SK-N-SH (cell line): ENCODE results near the gene MAP3K3. TPM values are rescaled to one million over a fixed set of nuclear protein-coding genes. Genes with fewer than 3 reads are reported as not detected.

ENCODE experiments used
- CTCF ChIA-PET: fragments of 300-600, 350-600 bp; formaldehyde crosslinking; extraction: SDS; loops from one replicate; lab custom pipeline; 2021; lab: Yijun Ruan, JAX
- POLR2A ChIA-PET: fragments of 350-600 bp; sonication (Branson Sonifier 250); formaldehyde crosslinking; extraction: SDS; loops from one replicate; lab custom pipeline; 2020; ENCODE audit warnings: antibody characterized with exemption, inconsistent platforms; lab: Yijun Ruan, JAX
- DNase-seq: peaks from one replicate; pipeline ENCODE4 v3.0.0; 2012
- H2AFZ ChIP-seq: fragments of 200-600 bp; sonication (generic); 2 replicates; pipeline ENCODE4 v1.8.1; 2016; ENCODE audit warnings: antibody characterized with exemption, mild to moderate bottlenecking, low read depth
- H3F3A ChIP-seq: fragments of 200-600 bp; sonication (generic); replicated peaks from 2 replicates; pipeline ENCODE3; 2016; ENCODE audit warnings: antibody characterized with exemption, mild to moderate bottlenecking; ENCODE audit not compliant: insufficient read depth
- H3K27ac ChIP-seq, 2 experiments: fragments of 200-500 bp in 1 of 2; fragments of 200-600 bp in 1 of 2; sonication (Bioruptor generic) in 1 of 2; sonication (generic), shearing (Covaris generic) in 1 of 2; 2 replicates each; pipeline versions ENCODE4 v1.5.1 to v1.6.1; 2014 to 2016; ENCODE audit warnings: low read depth in 2 of 2, inconsistent platforms in 1 of 2, low read length in 1 of 2, mild to moderate bottlenecking in 1 of 2, mixed read lengths in 1 of 2
- H3K27me3 ChIP-seq: fragments of 200-600 bp; sonication (generic), shearing (Covaris generic); 2 replicates; pipeline ENCODE4 v1.6.1; 2016; ENCODE audit warnings: mixed run types; ENCODE audit not compliant: insufficient read depth
- H3K36me3 ChIP-seq, 2 experiments: fragments of 200-500 bp in 1 of 2; fragments of 200-600 bp in 1 of 2; sonication (Bioruptor generic) in 1 of 2; sonication (generic) in 1 of 2; replicated peaks in 1 of 2; 2 replicates each; pipeline versions ENCODE3 to v1.5.1; 2014 to 2016; ENCODE audit warnings: low read length in 1 of 2, mild to moderate bottlenecking in 1 of 2; ENCODE audit not compliant: insufficient read depth in 2 of 2, control insufficient read depth in 1 of 2
- H3K4me1 ChIP-seq, 2 experiments: fragments of 200-500 bp in 1 of 2; fragments of 200-600 bp in 1 of 2; sonication (Bioruptor generic) in 1 of 2; sonication (generic), shearing (Covaris generic) in 1 of 2; 2 replicates each; pipeline versions ENCODE4 v1.5.1 to v1.6.1; 2014 to 2016; ENCODE audit warnings: low read depth in 1 of 2, low read length in 1 of 2, mixed run types in 1 of 2; ENCODE audit not compliant: insufficient read depth in 2 of 2, control insufficient read depth in 1 of 2
- H3K4me2 ChIP-seq: fragments of 200-600 bp; sonication (generic), shearing (Covaris generic); 2 replicates; pipeline ENCODE4 v1.6.1; 2017; ENCODE audit warnings: mixed run types
- H3K4me3 ChIP-seq, 2 experiments: fragments of 200-500 bp in 1 of 2; fragments of 200-600 bp in 1 of 2; sonication (Bioruptor generic) in 1 of 2; sonication (generic), shearing (Covaris generic) in 1 of 2; 2 replicates each; pipeline versions ENCODE4 v1.5.1 to v1.8.1; 2014 to 2016; ENCODE audit warnings: low read depth in 2 of 2, inconsistent platforms in 1 of 2, low read length in 1 of 2, mild to moderate bottlenecking in 1 of 2, mixed read lengths in 1 of 2, moderate library complexity in 1 of 2
- H3K79me2 ChIP-seq: fragments of 200-600 bp; sonication (generic); 2 replicates; pipeline ENCODE4 v1.8.1; 2017; ENCODE audit warnings: mild to moderate bottlenecking; ENCODE audit not compliant: insufficient read depth
- H3K9ac ChIP-seq: fragments of 200-600 bp; sonication (generic); 2 replicates; pipeline ENCODE4 v1.6.1; 2017; ENCODE audit warnings: mixed run types
- H3K9me2 ChIP-seq: fragments of 200-600 bp; sonication (generic); 2 replicates; pipeline ENCODE4 v1.6.1; 2017; ENCODE audit warnings: mixed run types
- H3K9me3 ChIP-seq: fragments of 200-600 bp; sonication (generic); 2 replicates; pipeline ENCODE4 v1.6.1; 2017; ENCODE audit warnings: mixed run types, mild to moderate bottlenecking, moderate library complexity
- H4K20me1 ChIP-seq: fragments of 200-600 bp; sonication (generic); 2 replicates; pipeline ENCODE4 v1.6.1; 2017; ENCODE audit warnings: mild to moderate bottlenecking, mixed run types; ENCODE audit not compliant: insufficient read depth
- CHD2 ChIP-seq: fragments of 150-350 bp; IDR thresholded peaks from 2 replicates; pipeline ENCODE4 v1.6.1; 2018; ENCODE audit warnings: low read length; ENCODE audit not compliant: partially characterized antibody
- ELF1 ChIP-seq: IDR thresholded peaks from 2 replicates; pipeline ENCODE4 v1.4.0; 2012
- EP300 ChIP-seq, 2 experiments: IDR thresholded peaks; 2 replicates each; pipeline versions ENCODE4 v1.4.0 to v1.6.1; 2012; ENCODE audit warnings: borderline replicate concordance in 1 of 2, low read depth in 1 of 2, low read length in 1 of 2
- EZH2phosphoT487 ChIP-seq: fragments of 200-600 bp; sonication (generic); IDR thresholded peaks from 2 replicates; pipeline ENCODE4 v1.6.1; 2017; ENCODE audit warnings: low read depth, mixed run types, mild to moderate bottlenecking, antibody characterized with exemption, moderate library complexity, borderline replicate concordance
- FOSL2 ChIP-seq: IDR thresholded peaks from 2 replicates; pipeline ENCODE4 v1.4.0; 2012; ENCODE audit warnings: low read depth, mild to moderate bottlenecking, moderate library complexity, borderline replicate concordance
- FOXJ3 ChIP-seq: sonication (generic); formaldehyde crosslinking; IDR thresholded peaks from 2 replicates; pipeline ENCODE4 v1.5.1; 2020; ENCODE audit warnings: mild to moderate bottlenecking, missing genetic modification reagents
- GABPA ChIP-seq: IDR thresholded peaks from 2 replicates; pipeline ENCODE4 v1.4.0; 2012; ENCODE audit warnings: low read depth, mild to moderate bottlenecking
- JUND ChIP-seq: IDR thresholded peaks from 2 replicates; pipeline ENCODE4 v1.4.0; 2012
- MEF2A ChIP-seq: IDR thresholded peaks from 2 replicates; pipeline ENCODE4 v1.4.0; 2012; ENCODE audit warnings: low read depth, borderline replicate concordance
- MXI1 ChIP-seq: IDR thresholded peaks from 2 replicates; pipeline ENCODE4 v1.6.1; 2012; ENCODE audit warnings: mild to moderate bottlenecking, low read depth, low read length, improper control_type of control experiment
- NRF1 ChIP-seq: IDR thresholded peaks from 2 replicates; pipeline ENCODE4 v1.6.1; 2012; ENCODE audit warnings: low read depth, mild to moderate bottlenecking, low read length
- RXRA ChIP-seq: IDR thresholded peaks from 2 replicates; pipeline ENCODE4 v1.4.0; 2012; ENCODE audit warnings: low read depth, mild to moderate bottlenecking, borderline replicate concordance
- SIN3A ChIP-seq: IDR thresholded peaks from 2 replicates; pipeline ENCODE4 v1.6.1; 2012; ENCODE audit warnings: low read depth, mild to moderate bottlenecking, low read length, moderate library complexity, borderline replicate concordance
- SMC3 ChIP-seq: IDR thresholded peaks from 2 replicates; pipeline ENCODE4 v1.6.1; 2012; ENCODE audit warnings: low read depth, low read length, improper control_type of control experiment
- TAF1 ChIP-seq: IDR thresholded peaks from 2 replicates; pipeline ENCODE4 v1.6.1; 2012; ENCODE audit warnings: low read depth, mild to moderate bottlenecking, low read length, moderate library complexity, borderline replicate concordance
- TEAD4 ChIP-seq: IDR thresholded peaks from 2 replicates; pipeline ENCODE4 v1.4.0; 2012; ENCODE audit warnings: mild to moderate bottlenecking, borderline replicate concordance; ENCODE audit not compliant: insufficient read depth
- WGBS: methylation state at CpG from one replicate; pipeline ENCODE4 v1.1.6; 2017; ENCODE audit warnings: low lambda C conversion rate; 5-methylcytosine and 5-hydroxymethylcytosine counted together
- polyA plus RNA-seq, 3 experiments: library from polyadenylated mRNA; depleted of rRNA; stranded (reverse); fragments of >200 nt; gene quantifications; 2 replicates each; pipeline ENCODE4 v1.2.3, GENCODE V29; 2012
- TF ChIP-seq, protein P1 (sequence below): IDR thresholded peaks from 2 replicates; pipeline ENCODE4 v1.6.1; 2012; ENCODE audit warnings: mild to moderate bottlenecking, low read depth, low read length, moderate library complexity
- TF ChIP-seq, protein P2 (sequence below): IDR thresholded peaks from 2 replicates; pipeline ENCODE4 v1.4.0; 2012; ENCODE audit warnings: low read depth, borderline replicate concordance
- TF ChIP-seq, protein P3 (sequence below): fragments of 150-350 bp; IDR thresholded peaks from 2 replicates; pipeline ENCODE4 v1.6.1; 2016; ENCODE audit warnings: mild to moderate bottlenecking, low read depth, low read length
- TF ChIP-seq, protein P4 (sequence below): IDR thresholded peaks from 2 replicates; pipeline ENCODE4; 2012
- TF ChIP-seq, protein P5 (sequence below): fragments of 150-350 bp; IDR thresholded peaks from 2 replicates; pipeline ENCODE4 v1.6.1; 2017; ENCODE audit warnings: antibody characterized with exemption, low read length, low read depth, borderline replicate concordance

MAP3K3 gene
- polyA plus RNA-seq, 1 of the 3 experiments (the other 2 are of a cell fraction): 25.3 TPM

DNA sequence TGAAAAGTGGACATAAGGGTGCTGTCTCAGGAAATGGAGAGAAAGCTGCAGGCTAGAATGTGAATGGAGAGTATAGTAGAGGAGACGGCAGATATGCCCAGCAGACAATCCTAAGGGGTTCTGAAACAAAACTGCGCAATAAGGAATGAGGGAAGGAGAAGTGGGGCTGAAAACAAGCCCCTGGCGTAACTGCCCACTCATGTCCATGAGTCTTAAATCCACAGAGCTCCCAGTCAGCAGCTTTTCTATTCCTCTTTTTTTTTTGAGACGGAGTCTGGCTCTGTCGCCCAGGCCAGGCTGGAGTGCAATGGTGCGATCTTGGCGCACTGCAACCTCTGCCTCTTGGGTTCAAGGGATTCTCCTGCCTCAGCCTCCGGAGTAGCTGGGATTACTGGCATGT lies 113.5 kb downstream of the MAP3K3 start:
- H3K36me3 ChIP-seq: peaks cover 0 to 7% of the 10 kb centered on the region in 2 experiments

DNA sequence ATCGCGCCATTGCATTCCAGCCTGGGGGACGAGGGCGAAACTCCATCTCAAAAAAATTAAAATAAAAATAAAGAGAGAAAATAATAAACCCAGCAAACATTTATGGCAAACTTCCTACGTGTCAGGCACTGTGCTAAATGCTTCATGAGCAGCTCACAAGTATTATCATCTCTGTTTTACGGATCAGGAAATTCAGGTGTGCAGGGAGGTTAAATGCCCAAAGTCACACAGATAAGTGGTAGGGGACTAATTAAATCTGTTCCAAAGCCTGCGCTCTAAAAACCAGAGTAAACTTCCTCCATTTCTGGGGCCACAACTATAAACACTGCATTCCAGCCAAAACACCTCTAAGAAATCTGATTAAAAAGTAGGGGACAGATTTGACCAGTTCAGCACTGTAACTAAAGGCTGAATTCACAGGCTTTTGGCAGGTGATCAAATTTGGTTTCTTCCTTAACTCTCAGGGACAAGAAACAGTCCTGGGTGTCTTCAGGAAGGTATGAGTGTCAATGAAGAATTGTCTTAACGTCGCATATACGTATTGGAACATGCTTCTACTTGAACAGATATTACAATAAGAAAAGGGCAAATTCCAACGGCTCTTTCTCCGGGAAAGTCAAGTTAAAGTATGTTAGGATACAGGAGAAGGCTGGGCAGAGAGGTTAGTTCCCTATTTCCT lies 118.4 kb downstream of the MAP3K3 start:
- Histone ChIP-seq H3K4me2 (peak overlapping the region; percentile 84), H3K4me3 (peak overlapping the region; percentile 77 to 83), H4K20me1 (no peaks in the 10 kb centered on the region), H3K9ac (peak overlapping the region; percentile 76), H3K79me2 (peaks cover 43% of the 10 kb centered on the region), H2AFZ (peak overlapping the region; percentile 80), H3K27ac (peak overlapping the region; percentile 75 to 86), H3K9me3 (no peaks in the 10 kb centered on the region), H3K36me3 (peaks cover 13 to 15% of the 10 kb centered on the region in 2 experiments), H3F3A (peaks cover 28% of the 10 kb centered on the region), H3K27me3 (no peaks in the 10 kb centered on the region), H3K4me1 (peaks cover 5 to 6% of the 10 kb centered on the region in 2 experiments; a peak in 3 of 4 replicates), H3K9me2 (no peaks in the 10 kb centered on the region)
- peak; percentile 13 for DNase-seq
- ChIA-PET POLR2A (interaction anchor here (0.6 to 1.6 kb wide), 3 partner anchors 18 to 102 kb away, joined by 3 read pairs; partner anchors contain the start of genes CCDC47, DDX42 and SMARCD2), CTCF (interaction anchor here (0.9 to 1.4 kb wide), 3 partner anchors 18 to 128 kb away, joined by 3 to 4 read pairs (median 4); no protein-coding TSS in a partner anchor)
- 51% methylated on average over 12 of the region's 12 CpGs for WGBS
- TF ChIP-seq, protein P1, sequence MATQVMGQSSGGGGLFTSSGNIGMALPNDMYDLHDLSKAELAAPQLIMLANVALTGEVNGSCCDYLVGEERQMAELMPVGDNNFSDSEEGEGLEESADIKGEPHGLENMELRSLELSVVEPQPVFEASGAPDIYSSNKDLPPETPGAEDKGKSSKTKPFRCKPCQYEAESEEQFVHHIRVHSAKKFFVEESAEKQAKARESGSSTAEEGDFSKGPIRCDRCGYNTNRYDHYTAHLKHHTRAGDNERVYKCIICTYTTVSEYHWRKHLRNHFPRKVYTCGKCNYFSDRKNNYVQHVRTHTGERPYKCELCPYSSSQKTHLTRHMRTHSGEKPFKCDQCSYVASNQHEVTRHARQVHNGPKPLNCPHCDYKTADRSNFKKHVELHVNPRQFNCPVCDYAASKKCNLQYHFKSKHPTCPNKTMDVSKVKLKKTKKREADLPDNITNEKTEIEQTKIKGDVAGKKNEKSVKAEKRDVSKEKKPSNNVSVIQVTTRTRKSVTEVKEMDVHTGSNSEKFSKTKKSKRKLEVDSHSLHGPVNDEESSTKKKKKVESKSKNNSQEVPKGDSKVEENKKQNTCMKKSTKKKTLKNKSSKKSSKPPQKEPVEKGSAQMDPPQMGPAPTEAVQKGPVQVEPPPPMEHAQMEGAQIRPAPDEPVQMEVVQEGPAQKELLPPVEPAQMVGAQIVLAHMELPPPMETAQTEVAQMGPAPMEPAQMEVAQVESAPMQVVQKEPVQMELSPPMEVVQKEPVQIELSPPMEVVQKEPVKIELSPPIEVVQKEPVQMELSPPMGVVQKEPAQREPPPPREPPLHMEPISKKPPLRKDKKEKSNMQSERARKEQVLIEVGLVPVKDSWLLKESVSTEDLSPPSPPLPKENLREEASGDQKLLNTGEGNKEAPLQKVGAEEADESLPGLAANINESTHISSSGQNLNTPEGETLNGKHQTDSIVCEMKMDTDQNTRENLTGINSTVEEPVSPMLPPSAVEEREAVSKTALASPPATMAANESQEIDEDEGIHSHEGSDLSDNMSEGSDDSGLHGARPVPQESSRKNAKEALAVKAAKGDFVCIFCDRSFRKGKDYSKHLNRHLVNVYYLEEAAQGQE: no peak
- no peak for TF ChIP-seq RXRA
- TF ChIP-seq TAF1: no peak
- no peak for TF ChIP-seq FOSL2
- TF ChIP-seq, protein P2, sequence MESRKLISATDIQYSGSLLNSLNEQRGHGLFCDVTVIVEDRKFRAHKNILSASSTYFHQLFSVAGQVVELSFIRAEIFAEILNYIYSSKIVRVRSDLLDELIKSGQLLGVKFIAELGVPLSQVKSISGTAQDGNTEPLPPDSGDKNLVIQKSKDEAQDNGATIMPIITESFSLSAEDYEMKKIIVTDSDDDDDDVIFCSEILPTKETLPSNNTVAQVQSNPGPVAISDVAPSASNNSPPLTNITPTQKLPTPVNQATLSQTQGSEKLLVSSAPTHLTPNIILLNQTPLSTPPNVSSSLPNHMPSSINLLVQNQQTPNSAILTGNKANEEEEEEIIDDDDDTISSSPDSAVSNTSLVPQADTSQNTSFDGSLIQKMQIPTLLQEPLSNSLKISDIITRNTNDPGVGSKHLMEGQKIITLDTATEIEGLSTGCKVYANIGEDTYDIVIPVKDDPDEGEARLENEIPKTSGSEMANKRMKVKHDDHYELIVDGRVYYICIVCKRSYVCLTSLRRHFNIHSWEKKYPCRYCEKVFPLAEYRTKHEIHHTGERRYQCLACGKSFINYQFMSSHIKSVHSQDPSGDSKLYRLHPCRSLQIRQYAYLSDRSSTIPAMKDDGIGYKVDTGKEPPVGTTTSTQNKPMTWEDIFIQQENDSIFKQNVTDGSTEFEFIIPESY: no peak

More for the DNA sequence above, 113.5 kb downstream of the MAP3K3 start:
- 96% methylated on average over 8 of the region's 8 CpGs for WGBS
- H3K9me3 ChIP-seq: no peaks in the 10 kb centered on the region
- no peak overlapping the region for H3K27ac ChIP-seq
- no peaks in the 10 kb centered on the region for H3K9me2 ChIP-seq
- CTCF ChIA-PET: interaction anchor here (1.0 to 1.2 kb wide), 2 partner anchors 25 to 99 kb away, joined by 3 read pairs; no protein-coding TSS in a partner anchor
- no peak overlapping the region for H2AFZ ChIP-seq
- H3K9ac ChIP-seq: no peak overlapping the region
- peaks cover 4% of the 10 kb centered on the region for H3F3A ChIP-seq
- no peaks in the 10 kb centered on the region for H3K27me3 ChIP-seq
- H3K4me3 ChIP-seq: no peak overlapping the region
- POLR2A ChIA-PET: no interaction called here
- peaks cover 49% of the 10 kb centered on the region for H3K79me2 ChIP-seq
- DNase-seq: no peak
- no peak overlapping the region for H3K4me2 ChIP-seq
- TF ChIP-seq SMC3 (no peak), FOXJ3 (CRISPR knock-in tag) (no peak), GABPA (no peak), NRF1 (no peak), JUND (no peak), TEAD4 (no peak), FOSL2 (no peak), ELF1 (no peak), SIN3A (no peak), EZH2phosphoT487 (no peak), EP300 (IDR thresholded peaks at IDR 0.05; ENCODE audit: borderline replicate concordance in 1 of 2, low read depth in 1 of 2, low read length in 1 of 2) (no peak), MXI1 (no peak), RXRA (no peak), MEF2A (no peak), TAF1 (no peak), CHD2 (no peak)
- TF ChIP-seq, protein P3, sequence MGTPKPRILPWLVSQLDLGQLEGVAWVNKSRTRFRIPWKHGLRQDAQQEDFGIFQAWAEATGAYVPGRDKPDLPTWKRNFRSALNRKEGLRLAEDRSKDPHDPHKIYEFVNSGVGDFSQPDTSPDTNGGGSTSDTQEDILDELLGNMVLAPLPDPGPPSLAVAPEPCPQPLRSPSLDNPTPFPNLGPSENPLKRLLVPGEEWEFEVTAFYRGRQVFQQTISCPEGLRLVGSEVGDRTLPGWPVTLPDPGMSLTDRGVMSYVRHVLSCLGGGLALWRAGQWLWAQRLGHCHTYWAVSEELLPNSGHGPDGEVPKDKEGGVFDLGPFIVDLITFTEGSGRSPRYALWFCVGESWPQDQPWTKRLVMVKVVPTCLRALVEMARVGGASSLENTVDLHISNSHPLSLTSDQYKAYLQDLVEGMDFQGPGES: no peak
- TF ChIP-seq, protein P4, sequence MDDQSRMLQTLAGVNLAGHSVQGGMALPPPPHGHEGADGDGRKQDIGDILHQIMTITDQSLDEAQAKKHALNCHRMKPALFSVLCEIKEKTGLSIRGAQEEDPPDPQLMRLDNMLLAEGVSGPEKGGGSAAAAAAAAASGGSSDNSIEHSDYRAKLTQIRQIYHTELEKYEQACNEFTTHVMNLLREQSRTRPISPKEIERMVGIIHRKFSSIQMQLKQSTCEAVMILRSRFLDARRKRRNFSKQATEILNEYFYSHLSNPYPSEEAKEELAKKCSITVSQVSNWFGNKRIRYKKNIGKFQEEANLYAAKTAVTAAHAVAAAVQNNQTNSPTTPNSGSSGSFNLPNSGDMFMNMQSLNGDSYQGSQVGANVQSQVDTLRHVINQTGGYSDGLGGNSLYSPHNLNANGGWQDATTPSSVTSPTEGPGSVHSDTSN: no peak
- TF ChIP-seq, protein P5, sequence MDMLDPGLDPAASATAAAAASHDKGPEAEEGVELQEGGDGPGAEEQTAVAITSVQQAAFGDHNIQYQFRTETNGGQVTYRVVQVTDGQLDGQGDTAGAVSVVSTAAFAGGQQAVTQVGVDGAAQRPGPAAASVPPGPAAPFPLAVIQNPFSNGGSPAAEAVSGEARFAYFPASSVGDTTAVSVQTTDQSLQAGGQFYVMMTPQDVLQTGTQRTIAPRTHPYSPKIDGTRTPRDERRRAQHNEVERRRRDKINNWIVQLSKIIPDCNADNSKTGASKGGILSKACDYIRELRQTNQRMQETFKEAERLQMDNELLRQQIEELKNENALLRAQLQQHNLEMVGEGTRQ: no peak
- H4K20me1 ChIP-seq: no peaks in the 10 kb centered on the region
- peaks cover 3 to 5% of the 10 kb centered on the region in 2 experiments; a peak in 3 of 4 replicates for H3K4me1 ChIP-seq
